Activated CD4-positive, CD25-positive, alpha-beta regulatory T cell treated with anti-CD3 and anti-CD28 coated beads, Interleukin-2, amount 50 U/mL, for 72 hours (primary cell): ENCODE measurements around the gene CCNB2.
"Not testable (repeated sequence)": the region's sequence is repeated elsewhere in the genome, so short reads cannot be mapped to it uniquely, and the experiment has no call there.

Experiments used
- DNase-seq: peaks from one replicate; pipeline ENCODE4 v3.0.0; 2021

CCNB2 gene

GRCh38 chr15:59104912-59105732 lies at the start of gene CCNB2:
CCNB2 (plus strand) TSS chr15:59105146; CDS start chr15:59105269, 123 bp downstream.
- DNase-seq, result peak; percentile 78

- DNase-seq, result no peak
Measured at GRCh38 chr15:59059076-59059597, 45.8 kb upstream of the CCNB2 start.

- DNase-seq, result no peak
Measured at GRCh38 chr15:59060348-59060747, 44.6 kb upstream of the CCNB2 start.

- DNase-seq, result no peak
Measured at GRCh38 chr15:59063042-59063441, 41.9 kb upstream of the CCNB2 start.

GRCh38 chr15:59069430-59069829 lies 35.5 kb upstream of the CCNB2 start:
- no peak for DNase-seq

- DNase-seq, result no peak
Measured at GRCh38 chr15:59074607-59075006, 30.3 kb upstream of the CCNB2 start.

- DNase-seq, result no peak
Measured at GRCh38 chr15:59087731-59088130, 17.2 kb upstream of the CCNB2 start.

- no peak for DNase-seq
Measured at GRCh38 chr15:59094077-59094476, 10.9 kb upstream of the CCNB2 start.

GRCh38 chr15:59096429-59096828 lies 8.5 kb upstream of the CCNB2 start:
- DNase-seq, result no peak

- no peak for DNase-seq
Measured at GRCh38 chr15:59099162-59099685, 5.7 kb upstream of the CCNB2 start.

- no peak for DNase-seq
Measured at GRCh38 chr15:59104602-59104911, 389 bp upstream of the CCNB2 start.

GRCh38 chr15:59105854-59106253 lies 908 bp downstream of the CCNB2 start:
- no peak for DNase-seq

GRCh38 chr15:59111251-59111650 lies 6.3 kb downstream of the CCNB2 start:
- DNase-seq, result no peak

GRCh38 chr15:59115047-59115446 lies 10.1 kb downstream of the CCNB2 start:
- DNase-seq, result no peak

- no peak for DNase-seq
Measured at GRCh38 chr15:59116141-59116540, 11.2 kb downstream of the CCNB2 start.

GRCh38 chr15:59116771-59117170 lies 11.8 kb downstream of the CCNB2 start:
- DNase-seq, result no peak

- no peak for DNase-seq
Measured at GRCh38 chr15:59119625-59120024, 14.7 kb downstream of the CCNB2 start.

- DNase-seq, result no peak
Measured at GRCh38 chr15:59120937-59121336, 16.0 kb downstream of the CCNB2 start.

GRCh38 chr15:59124261-59124660 lies 19.3 kb downstream of the CCNB2 start:
- DNase-seq, result no peak

GRCh38 chr15:59125683-59126082 lies 20.7 kb downstream of the CCNB2 start:
- not testable (repeated sequence) for DNase-seq

- not testable (repeated sequence) for DNase-seq
Measured at GRCh38 chr15:59127255-59127654, 22.3 kb downstream of the CCNB2 start.

- no peak for DNase-seq
Measured at GRCh38 chr15:59131456-59131855, 26.5 kb downstream of the CCNB2 start.

- no peak for DNase-seq
Measured at GRCh38 chr15:59131969-59132562, 27.1 kb downstream of the CCNB2 start.

GRCh38 chr15:59133929-59134427 lies 29.0 kb downstream of the CCNB2 start:
- DNase-seq, result no peak
